Nephron progenitor cell (in vitro differentiated cells): ENCODE data around the gene CREB5.
A peak's percentile ranks its signal among the peaks of the same experiment; 100 is the strongest.

Experiments
- DNase-seq: peaks from one replicate; pipeline ENCODE4 v3.0.0; 2021
- H3K27ac Mint-ChIP-seq: 2 replicates; pipeline ENCODE4 v1.8.0; 2021; ENCODE audit warnings: mild to moderate bottlenecking, moderate library complexity, mixed read lengths
- H3K27me3 Mint-ChIP-seq: 2 replicates; pipeline ENCODE4 v1.8.0; 2021; ENCODE audit warnings: mild to moderate bottlenecking, low read depth, mixed read lengths; ENCODE audit not compliant: poor library complexity
- H3K36me3 Mint-ChIP-seq: 2 replicates; pipeline ENCODE4 v1.8.0; 2021; ENCODE audit warnings: low read depth, mixed read lengths
- H3K4me1 Mint-ChIP-seq: 2 replicates; pipeline ENCODE4 v1.8.0; 2021; ENCODE audit warnings: mixed read lengths
- H3K4me3 Mint-ChIP-seq: 2 replicates; pipeline ENCODE4 v1.8.0; 2021; ENCODE audit warnings: mild to moderate bottlenecking, moderate library complexity, mixed read lengths
- H3K9me3 Mint-ChIP-seq: 2 replicates; pipeline ENCODE4 v1.8.0; 2021; ENCODE audit warnings: mild to moderate bottlenecking, moderate library complexity, mixed read lengths
- TF ChIP-seq, protein P1 (sequence below): fragments of 200-600 bp; sonication (generic); IDR thresholded peaks from 2 replicates; pipeline ENCODE4 v1.5.0; 2021; ENCODE audit warnings: antibody characterized with exemption

CREB5 gene

DNA sequence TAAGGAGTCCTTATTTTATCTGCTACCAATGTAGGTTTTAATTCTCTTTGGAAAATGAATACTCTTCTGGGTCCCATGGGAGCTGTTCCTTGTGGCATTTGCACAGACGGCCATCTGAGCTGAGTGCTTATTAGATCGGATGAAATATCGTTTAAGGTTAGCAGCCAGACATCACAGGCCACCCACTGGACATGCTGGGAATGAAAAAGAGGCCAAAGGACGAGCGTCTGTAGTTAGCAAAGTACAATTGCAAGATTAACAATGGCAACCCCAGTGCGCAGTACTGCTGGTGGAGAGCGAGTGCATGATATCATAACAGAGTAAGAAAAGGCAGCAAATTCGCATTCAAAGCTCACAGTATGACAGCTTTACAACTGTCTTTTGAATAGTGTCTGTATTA lies 28.3 kb upstream of the CREB5 start:
- no peak overlapping the region for H3K27ac Mint-ChIP-seq

DNA sequence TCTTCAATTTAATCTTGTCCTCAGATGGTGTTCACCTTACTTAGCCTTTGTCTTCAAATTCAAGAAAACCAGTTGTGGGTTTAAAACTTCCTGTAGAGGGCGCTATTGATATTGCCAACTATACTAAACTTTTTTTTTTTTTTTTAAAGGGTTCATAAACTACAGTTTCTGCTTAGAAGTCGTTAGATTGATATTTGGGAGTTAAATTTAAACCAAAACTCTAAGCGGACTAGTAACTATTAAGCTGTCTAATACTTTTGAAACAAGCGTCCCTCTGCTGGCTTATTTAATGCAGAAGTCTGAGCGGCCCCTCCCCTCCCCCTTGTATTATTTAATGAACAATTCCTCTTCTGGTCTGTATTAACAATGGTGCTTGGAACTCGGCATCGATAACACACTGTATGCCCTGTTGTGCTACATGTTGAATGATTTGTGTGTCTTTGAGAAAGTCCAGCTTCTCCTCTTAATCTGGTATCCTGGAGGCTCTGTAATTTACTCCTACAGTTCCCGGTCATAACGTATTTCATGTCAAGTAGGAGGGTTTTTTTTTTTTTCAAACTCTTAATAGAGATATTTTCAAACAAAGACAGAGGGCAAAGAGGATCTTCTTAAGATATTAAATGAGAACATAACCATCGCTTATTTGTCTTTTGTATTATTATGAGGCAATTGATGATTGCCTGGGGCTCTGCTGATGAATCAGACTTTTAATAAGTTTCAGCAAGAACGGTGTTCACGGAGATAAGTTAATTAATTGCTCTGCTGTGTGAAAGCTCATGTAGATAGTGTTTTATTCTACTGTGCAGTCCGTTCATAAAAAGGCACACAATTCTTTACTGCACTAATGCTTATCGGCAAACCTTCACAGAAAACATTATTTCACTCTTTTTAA lies 22.6 kb upstream of the CREB5 start:
- Mint-ChIP-seq H3K9me3 (peaks cover 3% of the 10 kb centered on the region), H3K27me3 (peaks cover 8% of the 10 kb centered on the region), H3K36me3 (no peaks in the 10 kb centered on the region), H3K4me3 (peak overlapping the region; percentile 55), H3K4me1 (peaks cover 27% of the 10 kb centered on the region), H3K27ac (no peak overlapping the region)
- TF ChIP-seq, protein P1, sequence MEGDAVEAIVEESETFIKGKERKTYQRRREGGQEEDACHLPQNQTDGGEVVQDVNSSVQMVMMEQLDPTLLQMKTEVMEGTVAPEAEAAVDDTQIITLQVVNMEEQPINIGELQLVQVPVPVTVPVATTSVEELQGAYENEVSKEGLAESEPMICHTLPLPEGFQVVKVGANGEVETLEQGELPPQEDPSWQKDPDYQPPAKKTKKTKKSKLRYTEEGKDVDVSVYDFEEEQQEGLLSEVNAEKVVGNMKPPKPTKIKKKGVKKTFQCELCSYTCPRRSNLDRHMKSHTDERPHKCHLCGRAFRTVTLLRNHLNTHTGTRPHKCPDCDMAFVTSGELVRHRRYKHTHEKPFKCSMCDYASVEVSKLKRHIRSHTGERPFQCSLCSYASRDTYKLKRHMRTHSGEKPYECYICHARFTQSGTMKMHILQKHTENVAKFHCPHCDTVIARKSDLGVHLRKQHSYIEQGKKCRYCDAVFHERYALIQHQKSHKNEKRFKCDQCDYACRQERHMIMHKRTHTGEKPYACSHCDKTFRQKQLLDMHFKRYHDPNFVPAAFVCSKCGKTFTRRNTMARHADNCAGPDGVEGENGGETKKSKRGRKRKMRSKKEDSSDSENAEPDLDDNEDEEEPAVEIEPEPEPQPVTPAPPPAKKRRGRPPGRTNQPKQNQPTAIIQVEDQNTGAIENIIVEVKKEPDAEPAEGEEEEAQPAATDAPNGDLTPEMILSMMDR = peak; percentile 86
- peak; percentile 14 for DNase-seq

More for the DNA sequence above, 28.3 kb upstream of the CREB5 start:
- H3K27me3 Mint-ChIP-seq = peaks cover 8% of the 10 kb centered on the region
- peaks cover 20% of the 10 kb centered on the region for H3K4me1 Mint-ChIP-seq
- DNase-seq = no peak
- peaks cover 4% of the 10 kb centered on the region for H3K9me3 Mint-ChIP-seq
- H3K4me3 Mint-ChIP-seq = no peak overlapping the region
- H3K36me3 Mint-ChIP-seq = no peaks in the 10 kb centered on the region
- TF ChIP-seq, protein P1 = no peak

DNA sequence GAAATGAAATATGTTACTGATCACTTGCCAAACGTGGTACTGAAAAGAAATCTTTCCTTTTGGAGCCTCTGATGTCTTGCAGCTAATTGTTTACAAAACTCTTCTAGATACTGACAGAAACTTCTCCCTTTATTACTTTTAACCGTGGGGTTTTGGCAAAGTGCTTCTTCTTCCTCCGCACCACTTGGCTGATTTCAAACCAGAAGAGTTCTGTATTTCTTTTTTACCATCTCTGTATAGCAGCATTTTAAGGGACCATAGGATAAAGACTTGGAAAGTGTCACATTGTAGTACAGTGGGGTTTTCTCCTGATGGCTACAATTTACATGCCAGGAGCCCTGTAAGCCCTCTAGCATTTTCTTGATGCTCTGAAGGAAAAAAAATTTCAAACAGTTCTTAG lies 21.9 kb upstream of the CREB5 start:
- DNase-seq = no peak
- Mint-ChIP-seq H3K27me3 (peaks cover 8% of the 10 kb centered on the region), H3K9me3 (peaks cover 3% of the 10 kb centered on the region)

DNA sequence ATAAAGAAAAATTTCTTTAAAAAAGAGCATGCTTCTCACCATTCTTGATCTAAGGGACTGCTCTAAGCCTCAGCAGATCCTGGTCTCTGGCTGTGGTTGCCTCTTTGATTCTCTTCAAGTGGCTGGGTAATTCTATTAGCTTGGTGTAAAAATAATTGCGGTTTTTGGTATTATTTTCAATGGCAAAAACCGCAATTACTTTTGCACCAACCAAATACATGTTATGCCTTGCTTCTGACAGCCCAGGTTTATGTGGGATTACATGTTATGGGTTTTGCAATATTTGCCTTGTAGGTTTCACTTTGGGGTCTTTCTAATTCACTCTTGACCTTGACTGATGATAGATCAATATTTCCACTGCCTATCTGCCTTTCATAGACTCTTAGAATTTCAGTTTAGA lies 20.0 kb upstream of the CREB5 start:
- H3K27me3 Mint-ChIP-seq = peaks cover 8% of the 10 kb centered on the region
- H3K36me3 Mint-ChIP-seq = no peaks in the 10 kb centered on the region
- peaks cover 27% of the 10 kb centered on the region for H3K4me1 Mint-ChIP-seq
- no peak for DNase-seq
- TF ChIP-seq, protein P1 = no peak
- no peak overlapping the region for H3K27ac Mint-ChIP-seq
- no peak overlapping the region for H3K4me3 Mint-ChIP-seq
- H3K9me3 Mint-ChIP-seq = peaks cover 3% of the 10 kb centered on the region

More for the DNA sequence above, 21.9 kb upstream of the CREB5 start:
- Mint-ChIP-seq H3K36me3 (no peaks in the 10 kb centered on the region), H3K27ac (peak overlapping the region; percentile 17), H3K4me3 (no peak overlapping the region), H3K4me1 (peaks cover 27% of the 10 kb centered on the region)
- TF ChIP-seq, protein P1 = no peak

DNA sequence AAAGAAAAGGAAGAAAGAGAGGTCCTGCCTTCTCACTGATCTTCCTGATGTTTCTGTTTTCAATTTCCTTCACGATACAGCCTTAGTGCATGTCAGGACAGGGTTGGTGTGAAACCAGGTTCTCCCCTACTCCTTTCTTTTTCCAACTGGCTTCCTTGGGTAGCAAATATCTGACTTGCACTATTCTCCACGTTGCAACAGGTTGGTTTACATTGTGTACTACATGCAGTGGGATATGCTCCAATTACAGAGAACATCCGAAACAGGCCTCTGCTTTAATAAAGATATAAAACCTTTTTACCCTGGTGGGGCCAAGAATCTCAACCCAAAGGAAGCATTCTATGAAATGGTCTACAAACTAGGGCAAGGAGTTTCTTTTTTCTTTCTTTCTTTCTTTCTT lies 16.9 kb upstream of the CREB5 start:
- H3K27ac Mint-ChIP-seq = no peak overlapping the region
- no peak overlapping the region for H3K4me3 Mint-ChIP-seq
- TF ChIP-seq, protein P1 = no peak
- H3K9me3 Mint-ChIP-seq = peaks cover 3% of the 10 kb centered on the region
- no peak for DNase-seq
- H3K27me3 Mint-ChIP-seq = peaks cover 14% of the 10 kb centered on the region
- H3K36me3 Mint-ChIP-seq = no peaks in the 10 kb centered on the region
- peaks cover 13% of the 10 kb centered on the region for H3K4me1 Mint-ChIP-seq

DNA sequence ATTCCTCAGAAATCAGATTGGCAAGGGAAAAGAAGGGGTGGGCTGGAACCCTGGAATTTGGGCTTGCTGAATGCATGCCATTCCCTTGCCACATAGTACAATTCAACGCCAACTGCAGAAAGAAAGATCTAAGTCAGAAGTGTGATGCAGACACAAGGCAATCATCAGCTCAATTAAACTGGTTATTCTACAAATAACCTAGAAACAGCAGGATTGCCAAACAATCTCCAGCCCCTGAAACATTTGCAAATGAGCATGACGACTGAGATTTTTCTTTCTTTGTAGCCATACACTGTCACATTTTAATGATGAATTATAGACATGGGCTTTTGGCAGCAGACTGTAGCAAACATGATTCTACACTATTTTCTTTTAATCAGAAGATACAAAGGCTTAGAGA lies 16.5 kb upstream of the CREB5 start:
- Mint-ChIP-seq H3K27ac (no peak overlapping the region), H3K4me3 (no peak overlapping the region), H3K27me3 (peaks cover 14% of the 10 kb centered on the region), H3K4me1 (peaks cover 9% of the 10 kb centered on the region), H3K9me3 (peaks cover 3% of the 10 kb centered on the region), H3K36me3 (no peaks in the 10 kb centered on the region)
- TF ChIP-seq, protein P1 = no peak
- no peak for DNase-seq
